ENCODE measurements around the gene PCBP1.

DNA sequence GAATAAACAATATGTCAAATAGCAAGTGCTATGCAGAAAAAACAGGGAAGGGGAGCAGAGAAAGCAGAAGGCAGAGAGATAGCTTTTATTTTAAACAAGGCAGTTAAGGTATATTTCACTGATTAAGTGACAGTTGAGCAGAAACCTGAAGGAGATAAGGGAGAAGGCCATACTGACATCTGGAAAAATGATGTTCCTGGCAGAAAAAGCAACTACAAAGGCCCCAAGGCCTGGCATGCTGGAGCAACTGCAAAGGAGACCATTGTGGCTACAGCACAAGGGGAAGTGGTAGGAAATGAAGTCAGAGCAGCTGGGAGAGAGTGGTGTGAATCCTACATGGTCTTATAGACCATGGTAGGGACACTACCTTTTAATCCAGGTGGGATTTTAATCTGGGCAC, 8.9 kb upstream of the PCBP1 start:
- TF ChIP-seq, protein P1, sequence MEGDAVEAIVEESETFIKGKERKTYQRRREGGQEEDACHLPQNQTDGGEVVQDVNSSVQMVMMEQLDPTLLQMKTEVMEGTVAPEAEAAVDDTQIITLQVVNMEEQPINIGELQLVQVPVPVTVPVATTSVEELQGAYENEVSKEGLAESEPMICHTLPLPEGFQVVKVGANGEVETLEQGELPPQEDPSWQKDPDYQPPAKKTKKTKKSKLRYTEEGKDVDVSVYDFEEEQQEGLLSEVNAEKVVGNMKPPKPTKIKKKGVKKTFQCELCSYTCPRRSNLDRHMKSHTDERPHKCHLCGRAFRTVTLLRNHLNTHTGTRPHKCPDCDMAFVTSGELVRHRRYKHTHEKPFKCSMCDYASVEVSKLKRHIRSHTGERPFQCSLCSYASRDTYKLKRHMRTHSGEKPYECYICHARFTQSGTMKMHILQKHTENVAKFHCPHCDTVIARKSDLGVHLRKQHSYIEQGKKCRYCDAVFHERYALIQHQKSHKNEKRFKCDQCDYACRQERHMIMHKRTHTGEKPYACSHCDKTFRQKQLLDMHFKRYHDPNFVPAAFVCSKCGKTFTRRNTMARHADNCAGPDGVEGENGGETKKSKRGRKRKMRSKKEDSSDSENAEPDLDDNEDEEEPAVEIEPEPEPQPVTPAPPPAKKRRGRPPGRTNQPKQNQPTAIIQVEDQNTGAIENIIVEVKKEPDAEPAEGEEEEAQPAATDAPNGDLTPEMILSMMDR (conservative IDR thresholded peaks at IDR 0.05 in 1 of 2, IDR thresholded peaks at IDR 0.05 in 1 of 2; ENCODE audit: low read depth in 1 of 2, low read length in 2 of 2), result no peak
- TF ChIP-seq EZH2 (IDR thresholded peaks at IDR 0.05; ENCODE audit: low read length, missing control alignments), result no peak

All from fibroblast of lung (primary cell).